ENCODE data around the gene KRR1. TPM values are rescaled to one million over a fixed set of nuclear protein-coding genes. Genes with fewer than 3 reads are reported as not detected.
A peak's percentile ranks its signal among the peaks of the same experiment; 100 is the strongest.

Gene KRR1
- total RNA-seq, 1 donor from 2014 or later, result 119 TPM

DNA sequence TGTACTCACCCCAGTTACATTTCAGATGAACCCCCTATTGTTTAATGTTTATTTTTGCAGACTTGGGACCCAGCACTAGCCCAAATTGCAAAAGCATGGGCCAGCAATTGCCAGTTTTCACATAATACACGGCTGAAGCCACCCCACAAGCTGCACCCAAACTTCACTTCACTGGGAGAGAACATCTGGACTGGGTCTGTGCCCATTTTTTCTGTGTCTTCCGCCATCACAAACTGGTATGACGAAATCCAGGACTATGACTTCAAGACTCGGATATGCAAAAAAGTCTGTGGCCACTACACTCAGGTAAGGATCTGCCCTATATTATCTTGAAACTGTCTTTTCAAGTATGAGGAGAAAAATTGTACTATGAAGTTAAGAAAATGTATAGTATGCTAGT lies 29.6 kb downstream of the KRR1 start:
- Mint-ChIP-seq H3K4me1 (ENCODE audit: low read depth) (peaks cover 70% of the 10 kb centered on the region), H3K36me3 (ENCODE audit: low read depth) (peaks cover 13% of the 10 kb centered on the region), H3K4me3 (ENCODE audit: low read depth) (peak overlapping the region; percentile 87), H3K27me3 (ENCODE audit: low read depth) (peaks cover 1% of the 10 kb centered on the region), H3K27ac (peak overlapping the region; percentile 92), H3K9me3 (no peaks in the 10 kb centered on the region)
- intact Hi-C loops (cut with micrococcal nuclease), result loop anchor here (2.0 to 10.0 kb wide), 6 partner anchors 463 to 1077 kb away; partner anchors contain the start of gene OSBPL8
- DNase-seq (ENCODE audit: low spot score), result no peak

DNA sequence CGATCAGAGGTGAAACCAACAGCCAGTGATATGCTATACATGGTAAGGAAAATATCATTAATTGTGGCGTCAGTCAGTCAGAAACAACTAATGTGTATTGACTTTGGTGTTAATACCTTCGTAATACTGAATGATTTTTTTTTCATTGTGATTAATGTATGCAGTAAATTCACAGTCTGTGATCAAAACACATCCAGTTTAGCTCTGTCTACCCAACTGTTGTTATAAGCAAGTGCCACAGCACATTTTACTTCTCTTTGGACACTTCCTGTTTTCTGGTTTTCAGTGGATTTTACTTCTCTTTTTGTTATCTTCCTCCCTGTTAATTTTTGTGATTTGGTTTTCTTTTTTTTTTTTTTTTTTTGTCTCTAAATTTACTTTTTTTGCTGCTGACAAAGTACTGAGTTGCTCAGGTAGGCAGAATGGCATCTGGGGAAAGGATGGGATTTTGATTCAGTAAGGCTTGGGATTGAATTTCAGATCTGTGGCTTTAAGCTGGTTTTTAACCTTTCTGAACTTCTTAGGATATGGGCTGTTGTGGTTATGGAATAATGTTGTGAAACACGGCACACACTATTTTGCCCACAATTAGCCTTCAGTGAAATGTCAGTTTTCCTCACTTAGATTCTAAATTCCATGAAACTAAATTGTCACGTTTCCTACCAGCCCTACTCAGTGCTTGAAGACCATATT lies 30.2 kb downstream of the KRR1 start:
- peaks cover 71% of the 10 kb centered on the region for H3K4me1 Mint-ChIP-seq (ENCODE audit: low read depth)
- peaks cover 1% of the 10 kb centered on the region for H3K27me3 Mint-ChIP-seq (ENCODE audit: low read depth)
- DNase-seq (ENCODE audit: low spot score), result no peak
- H3K27ac Mint-ChIP-seq, result peak overlapping the region; percentile 92
- intact Hi-C loops (cut with micrococcal nuclease), result loop anchor here (2.0 to 10.0 kb wide), 6 partner anchors 464 to 1078 kb away; partner anchors contain the start of gene OSBPL8
- H3K4me3 Mint-ChIP-seq (ENCODE audit: low read depth), result peak overlapping the region; percentile 87
- no peaks in the 10 kb centered on the region for H3K9me3 Mint-ChIP-seq
- H3K36me3 Mint-ChIP-seq (ENCODE audit: low read depth), result peaks cover 13% of the 10 kb centered on the region

DNA sequence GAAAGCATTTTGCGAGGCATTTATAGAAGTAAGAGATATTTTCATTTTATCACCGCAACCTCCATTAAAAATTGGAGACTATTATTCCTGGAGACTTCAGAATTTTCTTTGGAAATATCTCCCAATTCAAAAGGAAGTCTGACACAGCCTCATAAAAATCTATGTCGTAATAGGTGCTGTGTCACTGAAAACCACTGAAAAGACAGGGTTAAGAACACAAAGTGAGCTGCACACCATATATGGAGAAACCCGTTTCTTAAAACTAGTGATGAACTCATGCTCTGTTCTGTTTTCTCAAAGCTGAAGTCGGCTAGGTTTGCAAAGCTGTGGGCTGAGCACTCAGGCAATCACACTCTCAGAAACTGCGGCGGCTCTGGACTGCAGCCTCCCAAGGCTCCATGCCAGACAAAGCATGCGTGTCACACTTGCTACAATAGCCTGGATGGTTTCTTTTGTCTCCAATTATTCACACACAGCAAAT lies 30.9 kb downstream of the KRR1 start, which contains the start of gene GLIPR1:
GLIPR1 (plus strand) TSS at position 287 of the 481 bp plus-strand sequence; CDS start at position 413, 126 bp downstream.
- H3K9me3 Mint-ChIP-seq, result no peaks in the 10 kb centered on the region
- peak within 1 kb of the TSS; percentile 87 for H3K4me3 Mint-ChIP-seq (ENCODE audit: low read depth)
- peaks cover 73% of the 10 kb centered on the region for H3K4me1 Mint-ChIP-seq (ENCODE audit: low read depth)

DNA sequence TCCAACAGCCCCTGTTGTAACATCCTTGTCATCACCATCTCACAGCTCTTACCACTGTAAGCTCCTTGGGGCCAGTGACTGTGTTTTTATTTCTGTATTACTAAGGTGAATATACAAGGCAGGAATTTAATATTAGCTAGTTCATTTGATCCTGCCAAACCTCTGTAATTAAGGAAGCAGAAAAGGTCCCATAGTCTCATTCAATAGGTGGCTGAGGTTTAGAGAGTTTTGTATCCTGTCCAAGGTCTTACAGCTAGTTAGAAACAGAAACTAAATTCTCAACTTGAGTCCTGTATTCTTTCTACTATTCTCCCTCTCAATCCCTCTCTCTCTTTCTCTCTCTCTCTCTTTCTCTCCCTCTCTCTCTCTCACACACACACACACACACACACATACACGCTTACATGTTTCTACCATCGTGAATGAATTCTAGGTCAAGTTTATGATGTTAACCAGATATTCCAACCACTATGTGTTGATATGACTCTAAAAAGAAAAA lies 31.4 kb downstream of the KRR1 start:
- peaks cover 1% of the 10 kb centered on the region for H3K27me3 Mint-ChIP-seq (ENCODE audit: low read depth)
- intact Hi-C loops (cut with micrococcal nuclease), result loop anchor here (1.0 to 10.0 kb wide), 13 partner anchors 9 to 1079 kb away; partner anchors contain the start of genes BBS10, GLIPR1L1, GLIPR1L2 and KRR1
- no peak for DNase-seq (ENCODE audit: low spot score)
- H3K4me1 Mint-ChIP-seq (ENCODE audit: low read depth), result peaks cover 70% of the 10 kb centered on the region
- H3K27ac Mint-ChIP-seq, result peak overlapping the region; percentile 92
- peaks cover 11% of the 10 kb centered on the region for H3K36me3 Mint-ChIP-seq (ENCODE audit: low read depth)
- H3K4me3 Mint-ChIP-seq (ENCODE audit: low read depth), result peak overlapping the region; percentile 87
- H3K9me3 Mint-ChIP-seq, result no peaks in the 10 kb centered on the region

More for the DNA sequence above, 30.9 kb downstream of the KRR1 start, which contains the start of gene GLIPR1:
- DNase-seq (ENCODE audit: low spot score), result peak; percentile 64
- intact Hi-C loops (cut with micrococcal nuclease), result loop anchor here (1.0 to 10.0 kb wide), 11 partner anchors 9 to 1078 kb away; partner anchors contain the start of genes GLIPR1L1, GLIPR1L2, KRR1 and OSBPL8
- peaks cover 1% of the 10 kb centered on the region for H3K27me3 Mint-ChIP-seq (ENCODE audit: low read depth)
- peaks cover 13% of the 10 kb centered on the region for H3K36me3 Mint-ChIP-seq (ENCODE audit: low read depth)
- H3K27ac Mint-ChIP-seq, result peak within 1 kb of the TSS; percentile 92

DNA sequence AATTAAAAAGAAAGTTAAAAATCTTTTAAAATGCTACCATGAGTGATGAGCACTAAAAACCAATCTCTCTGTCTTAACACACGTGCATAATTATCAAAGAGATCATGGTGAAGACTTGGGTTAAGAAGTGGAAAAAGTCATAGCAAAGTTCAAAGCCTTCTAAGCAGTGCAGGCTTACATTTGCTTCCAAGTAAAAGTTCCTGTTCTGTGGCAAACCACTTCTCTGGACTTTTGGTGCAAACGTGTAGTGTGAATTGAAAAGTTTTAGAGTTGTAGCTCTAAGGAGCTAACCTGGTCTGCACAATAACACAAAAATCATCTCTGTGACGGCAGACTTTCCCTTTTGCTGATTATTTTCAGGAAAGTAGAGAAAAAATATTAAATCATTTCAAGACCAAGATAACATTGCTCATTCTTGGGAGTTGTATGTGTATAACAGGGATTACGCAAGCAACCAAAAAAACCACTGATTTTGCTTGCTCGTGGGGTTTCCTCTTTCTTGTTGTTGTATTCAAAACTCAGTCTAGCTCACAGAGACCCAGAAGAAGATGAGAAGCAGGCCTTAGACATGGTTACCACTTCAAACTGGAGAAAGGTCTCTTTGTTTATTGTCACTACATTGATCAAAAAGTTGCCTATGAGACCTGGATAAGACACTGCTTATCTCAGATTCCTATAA lies 33.2 kb downstream of the KRR1 start:
- Mint-ChIP-seq H3K4me3 (ENCODE audit: low read depth) (no peak overlapping the region), H3K36me3 (ENCODE audit: low read depth) (peaks cover under 1% of the 10 kb centered on the region), H3K27me3 (ENCODE audit: low read depth) (peaks cover 13% of the 10 kb centered on the region), H3K9me3 (no peaks in the 10 kb centered on the region), H3K4me1 (ENCODE audit: low read depth) (peaks cover 57% of the 10 kb centered on the region), H3K27ac (peak overlapping the region; percentile 52)
- intact Hi-C loops (cut with micrococcal nuclease), result loop anchor here (1.0 to 5.0 kb wide), 4 partner anchors 132 to 869 kb away; partner anchors contain the start of gene BBS10
- DNase-seq (ENCODE audit: low spot score), result no peak

DNA sequence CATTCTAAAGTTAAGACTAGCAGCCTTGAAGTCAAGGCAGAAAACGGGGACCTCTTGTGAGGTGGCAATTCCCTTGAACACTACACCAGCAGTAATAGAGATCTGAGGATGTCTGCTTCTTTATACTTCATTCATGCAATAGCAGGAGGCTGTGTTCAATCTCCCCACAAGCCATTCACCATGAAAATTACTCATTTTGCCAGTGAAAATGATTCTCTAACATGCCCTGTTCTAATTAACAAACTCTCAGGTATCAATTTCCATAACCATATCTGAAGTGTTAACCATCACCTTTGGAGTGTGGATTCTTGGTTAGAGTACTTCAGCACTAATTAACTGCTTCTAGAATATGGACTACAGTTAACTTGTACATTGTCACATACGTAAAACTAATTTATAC lies 34.3 kb downstream of the KRR1 start:
- H3K27ac Mint-ChIP-seq, result no peak overlapping the region
- no peak overlapping the region for H3K4me3 Mint-ChIP-seq (ENCODE audit: low read depth)
- H3K27me3 Mint-ChIP-seq (ENCODE audit: low read depth), result peaks cover 18% of the 10 kb centered on the region
- H3K4me1 Mint-ChIP-seq (ENCODE audit: low read depth), result peaks cover 48% of the 10 kb centered on the region
- no peak for DNase-seq (ENCODE audit: low spot score)
- H3K36me3 Mint-ChIP-seq (ENCODE audit: low read depth), result no peaks in the 10 kb centered on the region
- intact Hi-C loops (cut with micrococcal nuclease), result loop anchor here (5.0 kb wide), 2 partner anchors 165 to 870 kb away; partner anchors contain the start of gene BBS10
- H3K9me3 Mint-ChIP-seq, result no peaks in the 10 kb centered on the region

DNA sequence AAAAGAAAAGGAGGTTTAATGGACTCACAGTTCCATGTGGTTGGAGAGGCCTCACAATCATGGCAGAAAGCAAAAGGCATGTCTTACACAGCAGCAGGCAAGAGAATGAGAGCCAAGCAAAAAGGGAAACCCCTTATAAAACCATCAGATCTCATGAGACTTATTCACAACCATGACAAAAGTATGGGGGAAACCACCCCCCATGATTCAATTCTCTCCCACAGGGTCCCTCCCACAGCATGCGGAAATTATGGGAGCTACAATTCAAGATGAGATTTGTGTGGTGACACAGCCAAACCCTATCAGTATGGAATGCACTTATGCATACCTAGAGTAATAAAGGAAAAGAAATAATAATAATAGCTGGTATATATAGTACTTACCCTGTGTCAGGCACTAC lies 35.3 kb downstream of the KRR1 start:
- Mint-ChIP-seq H3K4me3 (ENCODE audit: low read depth) (no peak overlapping the region), H3K27me3 (ENCODE audit: low read depth) (peaks cover 26% of the 10 kb centered on the region), H3K9me3 (no peaks in the 10 kb centered on the region), H3K27ac (no peak overlapping the region), H3K36me3 (ENCODE audit: low read depth) (no peaks in the 10 kb centered on the region), H3K4me1 (ENCODE audit: low read depth) (peaks cover 37% of the 10 kb centered on the region)
- no peak for DNase-seq (ENCODE audit: low spot score)
- intact Hi-C loops (cut with micrococcal nuclease), result loop anchor here (5.0 kb wide), 2 partner anchors 166 to 871 kb away; partner anchors contain the start of gene BBS10

DNA sequence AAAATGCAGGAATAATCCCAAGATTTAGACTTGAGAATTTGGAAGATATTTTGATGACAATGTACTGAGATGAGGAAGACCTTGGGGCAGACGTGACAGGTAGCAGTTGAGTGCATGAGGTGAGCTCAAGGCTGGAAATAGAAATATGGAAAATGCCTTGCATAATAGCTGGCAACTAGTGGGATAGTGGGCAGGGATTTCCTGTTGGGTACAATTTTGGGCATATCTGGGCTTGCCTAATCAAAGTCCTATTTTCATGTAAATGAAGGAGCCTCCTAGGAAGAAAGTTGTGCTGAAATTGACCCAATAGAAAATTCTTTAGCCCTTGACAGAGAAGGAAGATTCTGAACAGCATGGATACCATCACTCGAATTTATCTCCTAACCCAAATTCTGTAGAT lies 37.3 kb downstream of the KRR1 start:
- Mint-ChIP-seq H3K27ac (no peak overlapping the region), H3K36me3 (ENCODE audit: low read depth) (no peaks in the 10 kb centered on the region), H3K27me3 (ENCODE audit: low read depth) (peaks cover 29% of the 10 kb centered on the region), H3K9me3 (no peaks in the 10 kb centered on the region), H3K4me3 (ENCODE audit: low read depth) (no peak overlapping the region), H3K4me1 (ENCODE audit: low read depth) (peaks cover 20% of the 10 kb centered on the region)
- DNase-seq (ENCODE audit: low spot score), result no peak
- intact Hi-C loops (cut with micrococcal nuclease), result no loop called here

DNA sequence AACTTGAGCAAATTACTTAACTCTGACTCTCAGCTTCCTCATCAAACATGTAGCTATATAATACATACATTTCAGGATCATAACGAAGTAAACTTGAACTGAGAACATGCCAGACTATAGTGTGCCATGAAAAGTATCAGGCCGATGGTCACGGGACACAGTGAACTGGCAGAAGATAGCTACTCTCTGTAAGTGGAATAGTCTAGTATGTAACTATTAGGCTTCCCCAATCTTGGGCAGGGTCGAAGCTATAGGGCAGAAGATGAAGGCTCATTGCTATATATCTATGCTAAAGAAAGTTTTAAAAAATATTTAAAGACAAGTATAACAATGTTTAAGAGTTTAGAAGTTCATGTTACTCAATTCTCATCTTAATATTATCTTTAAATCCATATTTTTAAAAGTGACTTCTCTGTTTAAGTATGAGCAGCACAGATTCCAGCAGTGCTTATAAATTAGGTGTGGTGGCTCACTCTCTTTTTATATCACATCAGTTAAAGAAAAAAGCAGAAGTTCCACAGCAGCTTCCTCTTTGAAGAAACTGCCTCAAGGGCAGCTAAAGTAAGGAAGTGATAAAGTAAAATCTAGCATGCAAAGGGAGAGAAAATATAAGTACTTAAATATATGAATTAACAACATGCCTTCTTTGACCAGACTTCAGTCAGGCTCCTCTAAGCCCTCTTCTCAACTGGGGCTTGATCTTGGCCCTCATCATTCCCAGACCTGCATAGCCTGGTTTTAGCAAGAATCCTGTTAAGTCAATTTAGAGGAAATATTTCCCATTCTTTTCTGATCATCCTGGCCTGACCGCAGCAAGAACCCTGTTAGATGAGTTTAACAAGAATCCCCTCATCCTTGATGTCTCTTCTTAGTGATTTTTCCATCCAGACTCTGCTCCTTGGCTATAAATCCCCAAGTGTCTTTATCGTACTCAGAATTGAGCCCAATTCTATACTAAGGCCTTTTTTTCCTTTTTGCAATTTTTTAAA lies 39.2 kb downstream of the KRR1 start:
- intact Hi-C loops (cut with micrococcal nuclease), result no loop called here

DNA sequence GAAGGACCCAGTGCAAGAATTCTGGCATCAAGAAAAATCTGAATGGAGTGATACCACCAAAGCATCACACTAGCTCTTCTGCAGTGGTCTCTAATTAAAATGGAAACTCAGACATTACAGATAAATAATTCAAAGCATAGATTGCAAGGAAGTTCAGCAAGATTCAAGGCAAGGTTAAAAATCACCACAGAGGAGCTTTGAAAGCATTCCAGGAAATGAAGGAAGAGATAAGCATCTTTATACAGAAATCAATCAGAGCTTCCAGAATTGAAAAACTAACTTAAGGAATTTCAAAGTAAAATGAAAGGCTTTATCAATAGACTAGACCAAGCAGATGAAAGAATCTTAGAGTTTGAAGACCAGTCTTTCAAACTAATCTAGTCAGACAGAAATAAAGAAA lies 51.2 kb downstream of the KRR1 start:
- Mint-ChIP-seq H3K27ac (no peak overlapping the region), H3K4me1 (ENCODE audit: low read depth) (peaks cover 21% of the 10 kb centered on the region), H3K9me3 (peaks cover 28% of the 10 kb centered on the region), H3K36me3 (ENCODE audit: low read depth) (peaks cover 12% of the 10 kb centered on the region), H3K4me3 (ENCODE audit: low read depth) (no peak overlapping the region), H3K27me3 (ENCODE audit: low read depth) (peaks cover 20% of the 10 kb centered on the region)
- no peak for DNase-seq (ENCODE audit: low spot score)
- intact Hi-C loops (cut with micrococcal nuclease), result no loop called here

More for the DNA sequence above, 39.2 kb downstream of the KRR1 start:
- Mint-ChIP-seq H3K4me1 (ENCODE audit: low read depth) (peaks cover 7% of the 10 kb centered on the region), H3K36me3 (ENCODE audit: low read depth) (no peaks in the 10 kb centered on the region), H3K27ac (no peak overlapping the region), H3K27me3 (ENCODE audit: low read depth) (peaks cover 32% of the 10 kb centered on the region), H3K4me3 (ENCODE audit: low read depth) (no peak overlapping the region), H3K9me3 (no peaks in the 10 kb centered on the region)
- no peak for DNase-seq (ENCODE audit: low spot score)

DNA sequence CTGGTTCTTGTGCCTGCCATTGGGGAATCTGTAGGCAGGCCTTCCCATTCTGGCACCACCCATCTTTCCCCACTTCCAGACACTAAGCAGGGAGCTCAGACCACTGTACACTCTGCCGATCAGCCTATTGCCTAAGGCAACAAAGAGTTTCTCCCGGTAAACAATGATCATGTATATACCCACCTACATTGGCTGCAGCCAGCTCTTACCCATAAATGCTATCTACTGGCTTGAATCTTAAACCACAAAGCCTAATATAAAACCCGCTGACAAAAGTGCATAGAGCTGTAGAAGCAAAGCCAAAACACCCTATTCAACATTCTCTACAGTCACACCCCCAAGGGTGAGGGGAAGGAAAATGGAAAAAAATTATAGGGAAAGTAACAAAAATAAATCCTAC lies 51.7 kb downstream of the KRR1 start:
- intact Hi-C loops (cut with micrococcal nuclease), result no loop called here
- no peak for DNase-seq (ENCODE audit: low spot score)
- Mint-ChIP-seq H3K36me3 (ENCODE audit: low read depth) (peaks cover 12% of the 10 kb centered on the region), H3K4me3 (ENCODE audit: low read depth) (no peak overlapping the region), H3K27me3 (ENCODE audit: low read depth) (peaks cover 24% of the 10 kb centered on the region), H3K9me3 (peaks cover 28% of the 10 kb centered on the region), H3K27ac (no peak overlapping the region), H3K4me1 (ENCODE audit: low read depth) (peaks cover 21% of the 10 kb centered on the region)
